HepG2 (cell line): ENCODE measurements around the gene MGARP. TPM values are rescaled to one million over a fixed set of nuclear protein-coding genes. Genes with fewer than 3 reads are reported as not detected.

Source experiments
- CBX5 ChIP-seq: sonication (generic); formaldehyde crosslinking; IDR thresholded peaks from 2 replicates; pipeline ENCODE4 v1.4.0; 2020; ENCODE audit warnings: missing genetic modification reagents, borderline replicate concordance
- GFI1 ChIP-seq: sonication (generic); formaldehyde crosslinking; IDR thresholded peaks from 2 replicates; pipeline ENCODE4 v1.5.0; 2020; ENCODE audit warnings: missing genetic modification reagents, mild to moderate bottlenecking, borderline replicate concordance
- MNT ChIP-seq: fragments of 450-650 bp; IDR thresholded peaks from 2 replicates; pipeline ENCODE4 v1.6.1; 2016
- NFYB ChIP-seq: sonication (generic); formaldehyde crosslinking; IDR thresholded peaks from 2 replicates; pipeline ENCODE4 v1.4.0; 2020; ENCODE audit warnings: missing genetic modification reagents
- PATZ1 ChIP-seq: sonication (generic); formaldehyde crosslinking; IDR thresholded peaks from 2 replicates; pipeline ENCODE4 v1.4.0; 2020; ENCODE audit warnings: missing genetic modification reagents
- PCBP2 ChIP-seq: fragments of 200-400 bp; formaldehyde crosslinking; optimal IDR thresholded peaks from 2 replicates; pipeline ENCODE3; 2018; ENCODE audit warnings: low read length, low read depth; ENCODE audit not compliant: poor library complexity, severe bottlenecking
- POLR2G ChIP-seq: fragments of 200-400 bp; formaldehyde crosslinking; IDR thresholded peaks from 2 replicates; pipeline ENCODE4 v1.6.1; 2018; ENCODE audit warnings: mild to moderate bottlenecking, low read depth, low read length, moderate library complexity
- TOE1 ChIP-seq: sonication (generic); formaldehyde crosslinking; IDR thresholded peaks from 2 replicates; pipeline ENCODE4 v1.4.0; 2020; ENCODE audit warnings: mild to moderate bottlenecking, missing genetic modification reagents
- ZNF142 ChIP-seq: sonication (generic); formaldehyde crosslinking; IDR thresholded peaks from 2 replicates; pipeline ENCODE4 v1.4.0; 2020; ENCODE audit warnings: missing genetic modification reagents
- ZNF460 ChIP-seq: sonication (generic); formaldehyde crosslinking; IDR thresholded peaks from 2 replicates; pipeline ENCODE4 v1.5.1; 2020; ENCODE audit warnings: missing genetic modification reagents, mild to moderate bottlenecking, borderline replicate concordance
- ZNF501 ChIP-seq: sonication (generic); formaldehyde crosslinking; IDR thresholded peaks from 2 replicates; pipeline ENCODE4 v1.5.1; 2020; ENCODE audit warnings: mild to moderate bottlenecking, moderate library complexity, missing genetic modification reagents
- ZNF557 ChIP-seq: sonication (generic); formaldehyde crosslinking; IDR thresholded peaks from 2 replicates; pipeline ENCODE4 v1.4.0; 2020; ENCODE audit warnings: missing genetic modification reagents
- ZNF644 ChIP-seq: IDR thresholded peaks from 2 replicates; pipeline ENCODE4 v1.6.1; 2016; ENCODE audit warnings: low read depth
- polyA plus RNA-seq, 8 experiments: library from polyadenylated mRNA; depleted of rRNA in 3 of 8; stranded (reverse) in 7 of 8; unstranded in 1 of 8; fragments of >200 nt; fragmentation: Illumina TruSeq in 4 of 8; extraction: Trizol in 4 of 8; gene quantifications; 2 replicates each; pipeline versions ENCODE4 v1.2.1 to v1.2.3, GENCODE V29; 2011 to 2016; ENCODE audit warnings: low read depth in 4 of 8, missing spikeins in 1 of 8, mixed read lengths in 1 of 8; ENCODE audit not compliant: insufficient read depth in 1 of 8
- total RNA-seq, 5 experiments: library from RNA; depleted of rRNA; stranded (reverse); fragments of >200 nt; fragmentation: Illumina TruSeq; extraction: Trizol; gene quantifications; 2 replicates each; pipeline ENCODE4 v1.2.3, GENCODE V29; 2016; ENCODE audit warnings: low read depth in 1 of 5

Gene MGARP
- total and polyA plus RNA-seq, 2 of the 13 experiments (the other 11 are each of a cell fraction or from before 2014, with no cell fraction given): 0.11 to 0.13 TPM

- no peak for TF ChIP-seq MNT
- peak; percentile 46 for TF ChIP-seq NFYB
- TF ChIP-seq GFI1 (CRISPR knock-in tag): peak; percentile 80
- TF ChIP-seq CBX5 (CRISPR knock-in tag): no peak
- TF ChIP-seq TOE1 (CRISPR knock-in tag): peak; percentile 73; the same call in 1 of the 2 replicates
- peak; percentile 78 for TF ChIP-seq POLR2G
- peak; percentile 24; the same call in 1 of the 2 replicates for TF ChIP-seq ZNF644 (CRISPR knock-in tag)
- TF ChIP-seq PCBP2: no peak
- TF ChIP-seq ZNF501: peak; percentile 68
- peak; percentile 53; the same call in 1 of the 2 replicates for TF ChIP-seq ZNF142 (CRISPR knock-in tag)
- no peak; the same call in 1 of the 2 replicates for TF ChIP-seq ZNF460 (CRISPR knock-in tag)
- TF ChIP-seq PATZ1 (CRISPR knock-in tag): peak; percentile 82
- peak; percentile 91; the same call in 1 of the 2 replicates for TF ChIP-seq ZNF557 (CRISPR knock-in tag)
These were observed 15.3 kb upstream of the MGARP start (continued) for GRCh38 chr4:139295206-139295941.
